GM12878 (cell line): Measurements from ENCODE around the gene CCDC184. TPM values are rescaled to one million over a fixed set of nuclear protein-coding genes. Genes with fewer than 3 reads are reported as not detected.

Source experiments
- ATAC-seq: fragments of 200-7000 bp; cut with Tn5 transposase; 3 replicates; pipeline ENCODE4 v1.9.1; 2020; ENCODE audit warnings: mild to moderate bottlenecking, moderate library complexity
- Bru-seq: library from RNA; stranded (reverse); fragments of 400-500 nt; gene quantifications from one replicate; lab custom pipeline; 2021; lab: Mats Ljungman, UMichigan
- BruChase-seq, 2 experiments: library from RNA; stranded (reverse); fragments of 400-500 nt; gene quantifications; one replicate each; lab custom pipeline; 2021; lab: Mats Ljungman, UMichigan
- BruUV-seq: library from RNA; stranded (reverse); fragments of 400-500 nt; replicated peaks from 2 replicates; lab custom pipeline; 2021; lab: Mats Ljungman, UMichigan
- CTCF ChIA-PET: fragments of 300-600 bp; sonication (Branson Sonifier 250); formaldehyde crosslinking; extraction: SDS; loops from one replicate; lab custom pipeline; 2021; ENCODE audit warnings: inconsistent platforms; lab: Yijun Ruan, JAX
- POLR2A ChIA-PET: fragments of 350-600 bp; formaldehyde crosslinking; extraction: SDS; loops from one replicate; lab custom pipeline; 2021; ENCODE audit warnings: inconsistent platforms; lab: Charles Lee
- RAD21 ChIA-PET: fragments of 300-600 bp; sonication (Branson Sonifier 250); formaldehyde crosslinking; loops from one replicate; lab custom pipeline; 2023; ENCODE audit warnings: antibody characterized with exemption; ENCODE audit not compliant: unreplicated experiment; lab: Charles Lee
- SMC1A ChIA-PET: fragments of 300-600 bp; sonication (Branson Sonifier 250); formaldehyde crosslinking; loops from one replicate; lab custom pipeline; 2023; ENCODE audit not compliant: unreplicated experiment, uncharacterized antibody; lab: Charles Lee
- DNase-seq: peaks from one replicate; pipeline ENCODE4 v3.0.0-alpha.2; 2011; ENCODE audit warnings: low read depth, low spot score
- FAIRE-seq: peaks from 3 replicates; lab custom pipeline; 2011; peaks lifted over from hg19 to GRCh38; lab: Jason Lieb, UNC
- H2AFZ ChIP-seq: 2 replicates; pipeline ENCODE4 v1.6.0; 2011; ENCODE audit warnings: low read depth, low read length, control low read depth; ENCODE audit not compliant: control insufficient read depth
- H3K27ac ChIP-seq: 2 replicates; pipeline ENCODE4 v1.5.1; 2011; ENCODE audit warnings: control low read depth; ENCODE audit not compliant: control insufficient read depth, insufficient read depth
- H3K27me3 ChIP-seq, 2 experiments: replicated peaks in 1 of 2; 2 replicates each; pipeline versions ENCODE4 v1.6.0 to v1.6.1; 2011; ENCODE audit warnings: low read length in 1 of 2; ENCODE audit not compliant: control insufficient read depth in 2 of 2, insufficient read depth in 2 of 2
- H3K36me3 ChIP-seq, 2 experiments: 2 replicates each; pipeline ENCODE4 v1.5.1; 2011; ENCODE audit warnings: low read length in 1 of 2; ENCODE audit not compliant: control insufficient read depth in 2 of 2, insufficient read depth in 2 of 2
- H3K4me1 ChIP-seq: 2 replicates; pipeline ENCODE4 v1.6.1; 2011; ENCODE audit warnings: mild to moderate bottlenecking, low read length, moderate library complexity, mixed read lengths; ENCODE audit not compliant: control insufficient read depth, insufficient read depth
- H3K4me2 ChIP-seq: 2 replicates; pipeline ENCODE4 v1.6.0; 2011; ENCODE audit warnings: control low read depth; ENCODE audit not compliant: control insufficient read depth, insufficient read depth
- H3K4me3 ChIP-seq: fragments of 200-600 bp; sonication (generic); 2 replicates; pipeline ENCODE4 v1.5.1; 2016
- H3K79me2 ChIP-seq: 2 replicates; pipeline ENCODE4 v1.6.0; 2011; ENCODE audit warnings: low read length; ENCODE audit not compliant: control insufficient read depth, insufficient read depth
- H3K9ac ChIP-seq: 2 replicates; pipeline ENCODE4 v1.8.0; 2011; ENCODE audit warnings: low read length, control low read depth, mixed read lengths; ENCODE audit not compliant: control insufficient read depth, insufficient read depth
- H3K9me3 ChIP-seq: replicated peaks from 3 replicates; pipeline ENCODE4 v1.5.1; 2011; ENCODE audit warnings: mild to moderate bottlenecking, low read length; ENCODE audit not compliant: control insufficient read depth, insufficient read depth
- H4K20me1 ChIP-seq: 2 replicates; pipeline ENCODE4 v1.6.0; 2011; ENCODE audit not compliant: control insufficient read depth, insufficient read depth
- BACH1 ChIP-seq: fragments of 450-650 bp; IDR thresholded peaks from 2 replicates; pipeline ENCODE4 v1.6.1; 2017; ENCODE audit warnings: mild to moderate bottlenecking, borderline replicate concordance
- CBFB ChIP-seq: IDR thresholded peaks from 2 replicates; pipeline ENCODE4 v1.6.1; 2016; ENCODE audit warnings: antibody characterized with exemption, low read depth
- CREB1 ChIP-seq: IDR thresholded peaks from 2 replicates; pipeline ENCODE4 v1.6.1; 2012; ENCODE audit warnings: low read depth, mild to moderate bottlenecking, inconsistent platforms
- EP300 ChIP-seq, 2 experiments: fragments of 150-350 bp in 1 of 2; IDR thresholded peaks; 2 replicates each; pipeline ENCODE4 v1.6.1; 2011 to 2012; ENCODE audit warnings: low read depth in 2 of 2, low read length in 2 of 2, borderline replicate concordance in 1 of 2, improper control_type of control experiment in 1 of 2, inconsistent platforms in 1 of 2; ENCODE audit not compliant: control insufficient read depth in 1 of 2
- ESRRA ChIP-seq: IDR thresholded peaks from 2 replicates; pipeline ENCODE4 v1.6.1; 2012; ENCODE audit warnings: mild to moderate bottlenecking, low read length, improper control_type of control experiment
- HDAC6 ChIP-seq: fragments of 200-600 bp; sonication (generic); IDR thresholded peaks from one replicate; pipeline ENCODE4 v1.8.0; 2017; ENCODE audit warnings: antibody characterized with exemption; ENCODE audit not compliant: unreplicated experiment
- IKZF2 ChIP-seq, 2 experiments: fragments of 450-650 bp; IDR thresholded peaks; 2 replicates each; pipeline ENCODE4 v1.6.1; 2017; ENCODE audit warnings: mild to moderate bottlenecking in 2 of 2, moderate library complexity in 2 of 2
- MEF2B ChIP-seq: fragments of 450-650 bp; IDR thresholded peaks from 2 replicates; pipeline ENCODE4 v1.6.1; 2018; ENCODE audit warnings: mild to moderate bottlenecking, moderate library complexity; ENCODE audit not compliant: partially characterized antibody, poor library complexity, severe bottlenecking
- MXI1 ChIP-seq: fragments of 150-350 bp; IDR thresholded peaks from 2 replicates; pipeline ENCODE4 v1.6.1; 2011; ENCODE audit warnings: low read depth, mild to moderate bottlenecking, inconsistent platforms, low read length, improper control_type of control experiment
- PML ChIP-seq: IDR thresholded peaks from 2 replicates; pipeline ENCODE4 v1.6.1; 2012; ENCODE audit warnings: low read length, inconsistent platforms
- POLR2AphosphoS2 ChIP-seq: IDR thresholded peaks from 2 replicates; pipeline ENCODE4 v1.6.1; 2011; ENCODE audit warnings: low read depth, mild to moderate bottlenecking, low read length, improper control_type of control experiment, moderate library complexity
- POU2F2 ChIP-seq: IDR thresholded peaks from 3 replicates; pipeline ENCODE4 v1.6.1; 2011; ENCODE audit warnings: low read depth, mild to moderate bottlenecking, low read length, borderline replicate concordance
- RELA ChIP-seq: fragments of 450-650 bp; IDR thresholded peaks from 2 replicates; pipeline ENCODE4 v1.8.0; 2014; ENCODE audit warnings: borderline replicate concordance; ENCODE audit not compliant: partially characterized antibody
- TARDBP ChIP-seq: IDR thresholded peaks from 2 replicates; pipeline ENCODE4 v1.6.1; 2016; ENCODE audit warnings: borderline replicate concordance
- WGBS: methylation state at CpG from one replicate; pipeline ENCODE4 v1.1.6; 2016; ENCODE audit warnings: low lambda C conversion rate; ENCODE audit not compliant: insufficient replicate concordance, insufficient coverage; ENCODE audit errors: missing lambda C conversion rate; 5-methylcytosine and 5-hydroxymethylcytosine counted together
- in situ Hi-C: fragments of 300-500 bp; cut with MboI; formaldehyde crosslinking; loops from 9 replicates; pipeline ENCODE4 v1.14.3; 2018; ENCODE audit warnings: mixed read lengths
- intact Hi-C: fragments of 100-400 bp; cut with micrococcal nuclease; formaldehyde crosslinking; loops from one replicate; pipeline ENCODE4 v1.14.2; 2022; ENCODE audit not compliant: unreplicated experiment
- long read RNA-seq, 2 experiments: library from polyadenylated mRNA; unstranded; transcript quantifications; one replicate each; pipeline ENCODE4 v2.0.0, GENCODE V29; 2019 to 2020
- polyA minus RNA-seq, 3 experiments: library from RNA; depleted of rRNA, polyadenylated mRNA; stranded (reverse); fragments of >200 nt; gene quantifications; 2 replicates each; pipeline ENCODE4 v1.2.3, GENCODE V29; 2011
- polyA plus RNA-seq, 11 experiments: library from polyadenylated mRNA; depleted of rRNA in 4 of 11; unstranded in 6 of 11; stranded (reverse) in 5 of 11; fragments of >200 nt; fragmentation: Nextera tagmentation in 4 of 11; fragmentation: Illumina TruSeq in 1 of 11; extraction: Ambion mirVana in 4 of 11; extraction: Trizol in 1 of 11; gene quantifications; 1 replicate in 1 of 11; 2 replicates in 10 of 11; pipeline versions ENCODE4 v1.2.1 to v1.2.3, GENCODE V29; 2011 to 2016; ENCODE audit warnings: inconsistent platforms in 2 of 11, missing spikeins in 2 of 11, low read depth in 1 of 11
- total RNA-seq, 4 experiments: library from RNA; depleted of rRNA in 3 of 4; stranded (reverse); fragments of >200 nt in 3 of 4; fragmentation: Illumina TruSeq in 1 of 4; extraction: Trizol in 1 of 4; gene quantifications; 2 replicates each; pipeline versions ENCODE4 v1.2.1 to v1.2.3, GENCODE V29; 2013 to 2021
- TF ChIP-seq, protein P1 (sequence below): fragments of 450-650 bp; IDR thresholded peaks from 2 replicates; pipeline ENCODE4 v1.6.1; 2016; ENCODE audit warnings: mild to moderate bottlenecking
- TF ChIP-seq, protein P2 (sequence below), 3 experiments: IDR thresholded peaks in 2 of 3; conservative IDR thresholded peaks in 1 of 3; 2 replicates each; pipeline ENCODE4 v1.5.1; 2011; ENCODE audit warnings: low read depth in 3 of 3, low read length in 3 of 3, mild to moderate bottlenecking in 3 of 3, control low read depth in 2 of 3, moderate library complexity in 2 of 3, inconsistent platforms in 1 of 3, mixed read lengths in 1 of 3; ENCODE audit not compliant: control insufficient read depth in 2 of 3, insufficient read depth in 1 of 3; ENCODE audit errors: extremely low read depth in 1 of 3

The CCDC184 gene
- not detected in 2 replicates for total RNA-seq (2013; cell fraction: nucleolus; rRNA removed)
- total RNA-seq (2014; rRNA removed) (not detected in 2 replicates), total RNA-seq (2014; rRNA removed; fragmentation: Illumina TruSeq; extraction: Trizol) (not detected in 2 replicates), total RNA-seq (2021) (not detected in 2 replicates), polyA plus RNA-seq (2011; rRNA removed) (not detected in 2 replicates), polyA plus RNA-seq (2014; fragmentation: Illumina TruSeq; extraction: Trizol) (not detected in 2 replicates), polyA plus RNA-seq (2014; fragmentation: Nextera tagmentation; extraction: Ambion mirVana) (not detected), polyA plus RNA-seq (2014; rRNA removed) (not detected in 2 replicates), polyA plus RNA-seq (2016; fragmentation: Nextera tagmentation; extraction: Ambion mirVana) (not detected), polyA minus RNA-seq (2011; rRNA and poly(A)+ RNA removed) (not detected in 2 replicates), Bru-seq, nascent RNA (percentile 26 among the genes with signal in this experiment), BruChase-seq, experiment 1, labeled RNA remaining after a 6-hour chase (not detected), BruChase-seq, experiment 2, labeled RNA remaining after a 2-hour chase (not detected)
- polyA plus RNA-seq (2011; ENCODE audit: low read depth): not detected
- polyA plus RNA-seq (2011; cell fraction: cytosol; rRNA removed): 0.01 TPM in 1 of 2 replicates, not detected in the other
- not detected in 2 replicates for polyA plus RNA-seq (2011; cell fraction: nucleus; rRNA removed)
- not detected in 2 replicates for polyA plus RNA-seq (2012)
- polyA minus RNA-seq (2011; cell fraction: cytosol; rRNA and poly(A)+ RNA removed): not detected in 2 replicates
- polyA minus RNA-seq (2011; cell fraction: nucleus; rRNA and poly(A)+ RNA removed): not detected in 2 replicates
- long read RNA-seq, experiment 1: 0 reads
- long read RNA-seq, experiment 2: 0 reads

DNA sequence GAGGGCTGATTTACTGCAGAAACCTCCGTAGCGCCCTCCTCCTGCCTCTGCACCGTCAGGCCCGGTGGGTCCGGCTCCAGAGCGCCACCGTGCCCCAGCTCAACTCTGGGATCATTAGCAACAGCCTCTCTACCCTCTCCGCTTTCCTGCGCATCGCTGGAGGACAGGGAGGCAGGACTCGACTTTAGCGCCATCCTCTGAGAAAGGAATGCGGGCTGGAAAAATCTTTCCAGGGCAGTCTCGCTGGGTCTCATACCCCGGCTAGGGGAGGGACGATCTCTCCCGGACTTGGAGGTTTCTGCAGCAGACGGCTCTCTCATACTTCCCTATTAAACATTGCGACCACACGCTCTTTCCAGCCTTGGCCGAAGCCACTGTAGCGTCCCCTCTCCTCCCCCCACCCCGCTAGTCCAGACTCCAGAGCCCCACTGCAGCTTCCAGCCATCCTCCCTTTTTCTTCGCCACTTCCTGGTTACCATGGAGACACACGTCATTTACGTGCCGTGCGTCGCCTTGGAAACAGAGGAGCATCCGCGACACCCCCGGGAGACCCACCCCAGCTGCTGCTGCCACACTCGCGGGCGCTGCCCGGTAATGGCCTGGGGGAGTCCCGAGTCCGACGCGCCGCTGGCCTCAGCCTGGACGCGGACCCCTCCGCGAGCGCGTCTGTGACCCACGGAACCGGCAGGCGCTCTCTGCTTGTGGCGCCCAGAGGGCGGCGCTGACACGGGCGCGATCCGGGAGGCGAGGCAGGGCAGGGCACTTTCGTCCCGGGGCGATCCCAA lies at the start of gene CCDC184:
TSS of gene CCDC184 (plus strand) at position 554 of the 785 bp plus-strand sequence. CDS start 479 bp downstream, outside the sequence.
- Histone ChIP-seq H3K9ac (no peak within 1 kb of the TSS), H3K79me2 (no peaks in the 10 kb centered on the region), H2AFZ (peak within 1 kb of the TSS; percentile 70), H3K27me3 (peaks cover 9 to 12% of the 10 kb centered on the region in 2 experiments), H3K4me1 (peaks cover 5% of the 10 kb centered on the region), H3K36me3 (no peaks in the 10 kb centered on the region), H4K20me1 (no peaks in the 10 kb centered on the region), H3K27ac (no peak within 1 kb of the TSS), H3K4me2 (peak within 1 kb of the TSS; percentile 89), H3K9me3 (no peaks in the 10 kb centered on the region; the same call in 2 of the 3 replicates), H3K4me3 (peak within 1 kb of the TSS; percentile 83)
- FAIRE-seq: no peak
- no TSS peak for BruUV-seq
- in situ Hi-C loops: no loop called here
- POLR2A ChIA-PET: interaction anchor here (0.8 to 0.9 kb wide), 2 partner anchors 14 to 26 kb away, joined by 4 read pairs; partner anchors contain the start of gene ASB8
- SMC1A ChIA-PET: interaction anchor here (0.9 to 1.3 kb wide), 3 partner anchors 14 to 435 kb away, joined by 3 to 5 read pairs (median 4); partner anchors contain the start of gene PFKM
- DNase-seq: peak; percentile 24
- peak; percentile 77 for ATAC-seq
- CTCF ChIA-PET: interaction anchor here (0.6 to 1.6 kb wide), 11 partner anchors 9 to 436 kb away, joined by 3 to 8 read pairs (median 3); partner anchors contain the start of gene ASB8
- WGBS: under 1% methylated on average over 58 of the region's 61 CpGs
- RAD21 ChIA-PET: no interaction called here
- intact Hi-C loops: no loop called here
- TF ChIP-seq PML (no peak), POU2F2 (no peak), CBFB (no peak), POLR2AphosphoS2 (no peak), IKZF2 (IDR thresholded peaks at IDR 0.05) (0 out of 4 replicates have a peak, but pooled peaks of 1 of the 2 experiments have one; percentile 24), ESRRA (no peak), RELA (no peak), BACH1 (0 out of 2 replicates have a peak, but pooled peaks have one; percentile 37), MEF2B (peak; percentile 28), EP300 (IDR thresholded peaks at IDR 0.05; ENCODE audit: borderline replicate concordance in 1 of 2, control insufficient read depth in 1 of 2, low read depth in 2 of 2, low read length in 2 of 2) (0 out of 4 replicates have a peak, but pooled peaks of 1 of the 2 experiments have one; percentile 13), MXI1 (peak; percentile 67; the same call in 1 of the 2 replicates), TARDBP (0 out of 2 replicates have a peak, but pooled peaks have one; percentile 38), HDAC6 (no peak), CREB1 (peak; percentile 72)
- TF ChIP-seq, protein P1, sequence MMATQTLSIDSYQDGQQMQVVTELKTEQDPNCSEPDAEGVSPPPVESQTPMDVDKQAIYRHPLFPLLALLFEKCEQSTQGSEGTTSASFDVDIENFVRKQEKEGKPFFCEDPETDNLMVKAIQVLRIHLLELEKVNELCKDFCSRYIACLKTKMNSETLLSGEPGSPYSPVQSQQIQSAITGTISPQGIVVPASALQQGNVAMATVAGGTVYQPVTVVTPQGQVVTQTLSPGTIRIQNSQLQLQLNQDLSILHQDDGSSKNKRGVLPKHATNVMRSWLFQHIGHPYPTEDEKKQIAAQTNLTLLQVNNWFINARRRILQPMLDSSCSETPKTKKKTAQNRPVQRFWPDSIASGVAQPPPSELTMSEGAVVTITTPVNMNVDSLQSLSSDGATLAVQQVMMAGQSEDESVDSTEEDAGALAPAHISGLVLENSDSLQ: peak; percentile 84
- TF ChIP-seq, protein P2, sequence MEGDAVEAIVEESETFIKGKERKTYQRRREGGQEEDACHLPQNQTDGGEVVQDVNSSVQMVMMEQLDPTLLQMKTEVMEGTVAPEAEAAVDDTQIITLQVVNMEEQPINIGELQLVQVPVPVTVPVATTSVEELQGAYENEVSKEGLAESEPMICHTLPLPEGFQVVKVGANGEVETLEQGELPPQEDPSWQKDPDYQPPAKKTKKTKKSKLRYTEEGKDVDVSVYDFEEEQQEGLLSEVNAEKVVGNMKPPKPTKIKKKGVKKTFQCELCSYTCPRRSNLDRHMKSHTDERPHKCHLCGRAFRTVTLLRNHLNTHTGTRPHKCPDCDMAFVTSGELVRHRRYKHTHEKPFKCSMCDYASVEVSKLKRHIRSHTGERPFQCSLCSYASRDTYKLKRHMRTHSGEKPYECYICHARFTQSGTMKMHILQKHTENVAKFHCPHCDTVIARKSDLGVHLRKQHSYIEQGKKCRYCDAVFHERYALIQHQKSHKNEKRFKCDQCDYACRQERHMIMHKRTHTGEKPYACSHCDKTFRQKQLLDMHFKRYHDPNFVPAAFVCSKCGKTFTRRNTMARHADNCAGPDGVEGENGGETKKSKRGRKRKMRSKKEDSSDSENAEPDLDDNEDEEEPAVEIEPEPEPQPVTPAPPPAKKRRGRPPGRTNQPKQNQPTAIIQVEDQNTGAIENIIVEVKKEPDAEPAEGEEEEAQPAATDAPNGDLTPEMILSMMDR (IDR thresholded peaks at IDR 0.05 in 2 of 3, conservative IDR thresholded peaks at IDR 0.05 in 1 of 3; ENCODE audit: control insufficient read depth in 2 of 3, extremely low read depth in 1 of 3, insufficient read depth in 1 of 3, low read depth in 3 of 3, low read length in 3 of 3): peak; percentile 27 to 39 (median 37); a peak in 4 of 6 replicates
